T47D (cell line): ENCODE data around the gene PRKN.

Experiments used
- DNase-seq, 2 experiments: peaks; one replicate each; pipeline versions ENCODE4 v3.0.0 to v3.0.0-alpha.2; 2011 to 2012; ENCODE audit warnings: low read depth in 1 of 2, low spot score in 1 of 2
- JUND ChIP-seq: IDR thresholded peaks from 2 replicates; pipeline ENCODE4 v1.6.1; 2012; ENCODE audit warnings: low read depth
- in situ Hi-C: cut with HindIII; loops from 2 replicates; pipeline ENCODE4 v1.10.0; 2016; ENCODE audit warnings: low sequenced_read_pairs, low pct_unique_long_range_greater_than_20kb

Gene PRKN

GRCh38 chr6:162226803-162227202, 500.8 kb downstream of the PRKN start:
- no peak for DNase-seq
- TF ChIP-seq JUND, result no peak
- in situ Hi-C loops, result no loop called here

- TF ChIP-seq JUND, result no peak
- no peak for DNase-seq
- in situ Hi-C loops, result no loop called here
These were observed 505.0 kb downstream of the PRKN start for GRCh38 chr6:162222521-162222920.

GRCh38 chr6:162220876-162221275, 506.7 kb downstream of the PRKN start:
- no peak for DNase-seq
- in situ Hi-C loops, result no loop called here
- no peak for TF ChIP-seq JUND

GRCh38 chr6:162219266-162219665, 508.3 kb downstream of the PRKN start:
- in situ Hi-C loops, result no loop called here
- DNase-seq, result no peak
- TF ChIP-seq JUND, result no peak

GRCh38 chr6:162217811-162218493, 509.6 kb downstream of the PRKN start:
- TF ChIP-seq JUND, result no peak
- no peak for DNase-seq
- in situ Hi-C loops, result no loop called here

- DNase-seq, result no peak
- no peak for TF ChIP-seq JUND
- in situ Hi-C loops, result no loop called here
These were observed 510.5 kb downstream of the PRKN start for GRCh38 chr6:162217058-162217457.

- TF ChIP-seq JUND, result no peak
- no peak for DNase-seq
- in situ Hi-C loops, result no loop called here
These were observed 515.8 kb downstream of the PRKN start for GRCh38 chr6:162211777-162212176.

- in situ Hi-C loops, result no loop called here
- no peak for TF ChIP-seq JUND
- DNase-seq, result no peak
These were observed 516.5 kb downstream of the PRKN start for GRCh38 chr6:162211022-162211421.

- in situ Hi-C loops, result no loop called here
- DNase-seq, result no peak
- no peak for TF ChIP-seq JUND
These were observed 524.3 kb downstream of the PRKN start for GRCh38 chr6:162203287-162203686.

- no peak for DNase-seq
- no peak for TF ChIP-seq JUND
- in situ Hi-C loops, result no loop called here
These were observed 526.4 kb downstream of the PRKN start for GRCh38 chr6:162200945-162201690.

GRCh38 chr6:162200041-162200440, 527.5 kb downstream of the PRKN start:
- no peak for TF ChIP-seq JUND
- DNase-seq, result no peak
- in situ Hi-C loops, result no loop called here

GRCh38 chr6:162198925-162199324, 528.6 kb downstream of the PRKN start:
- no peak for DNase-seq
- TF ChIP-seq JUND, result no peak
- in situ Hi-C loops, result no loop called here

GRCh38 chr6:162198076-162198475, 529.5 kb downstream of the PRKN start:
- in situ Hi-C loops, result no loop called here
- no peak for DNase-seq
- no peak for TF ChIP-seq JUND
